HepG2 (cell line): ENCODE measurements around the gene HTD2. TPM values are rescaled to one million over a fixed set of nuclear protein-coding genes. Genes with fewer than 3 reads are reported as not detected.

ENCODE experiments used
- ATAC-seq: fragments of 200-7000 bp; cut with Tn5 transposase; 3 replicates; pipeline ENCODE4 v1.9.1; 2020; ENCODE audit warnings: mild to moderate bottlenecking, moderate library complexity
- BruUV-seq: library from RNA; stranded (reverse); fragments of 400-500 nt; replicated peaks from 2 replicates; lab custom pipeline; 2021; lab: Mats Ljungman, UMichigan
- CTCF ChIA-PET: fragments of 300-600 bp; formaldehyde crosslinking; extraction: SDS; loops from one replicate; lab custom pipeline; 2021; ENCODE audit warnings: low total read pairs, inconsistent platforms, low intra/inter-chr PET ratio; lab: Yijun Ruan, JAX
- POLR2A ChIA-PET: fragments of 350-600 bp; sonication (Branson Sonifier 250); formaldehyde crosslinking; loops from one replicate; lab custom pipeline; 2020; ENCODE audit warnings: antibody characterized with exemption, inconsistent platforms; lab: Yijun Ruan, JAX
- DNase-seq: peaks from one replicate; pipeline ENCODE4 v3.0.0-alpha.2; 2015; ENCODE audit warnings: low spot score
- FAIRE-seq: peaks from 3 replicates; lab custom pipeline; 2011; peaks lifted over from hg19 to GRCh38; lab: Jason Lieb, UNC
- H2AFZ ChIP-seq: one replicate; pipeline ENCODE4 v1.6.1; 2011; ENCODE audit warnings: low read length, inconsistent platforms
- H3K27ac ChIP-seq: fragments of 300-600 bp; 3 replicates; pipeline ENCODE4 v1.8.0; 2011; ENCODE audit warnings: mixed run types, mild to moderate bottlenecking, mixed read lengths, low read length, inconsistent platforms; ENCODE audit not compliant: insufficient read depth; ENCODE audit errors: extremely low read length
- H3K27me3 ChIP-seq, 2 experiments: fragments of 200-600 bp in 1 of 2; 2 replicates in 1 of 2; 3 replicates in 1 of 2; pipeline versions ENCODE4 v1.6.0 to v1.8.0; 2011; ENCODE audit warnings: low read length in 2 of 2, mild to moderate bottlenecking in 2 of 2, moderate library complexity in 2 of 2, inconsistent platforms in 1 of 2; ENCODE audit not compliant: insufficient read depth in 2 of 2, control insufficient read depth in 1 of 2
- H3K36me3 ChIP-seq, 2 experiments: fragments of 200-600 bp in 1 of 2; replicated peaks in 1 of 2; 2 replicates in 1 of 2; 3 replicates in 1 of 2; pipeline versions ENCODE4 v1.5.1 to v1.8.0; 2011; ENCODE audit warnings: low read length in 2 of 2, inconsistent platforms in 1 of 2; ENCODE audit not compliant: insufficient read depth in 2 of 2, control insufficient read depth in 1 of 2
- H3K4me1 ChIP-seq: 2 replicates; pipeline ENCODE4 v1.5.1; 2012; ENCODE audit warnings: low read length, inconsistent platforms; ENCODE audit not compliant: insufficient read depth
- H3K4me2 ChIP-seq: 2 replicates; pipeline ENCODE4 v1.6.0; 2011; ENCODE audit warnings: low read depth, low read length, inconsistent platforms
- H3K4me3 ChIP-seq, 3 experiments: fragments of 200-600 bp in 1 of 3; sonication (generic), shearing (Covaris generic) in 1 of 3; replicated peaks in 1 of 3; 2 replicates each; pipeline ENCODE4 v1.5.1; 2011 to 2016; ENCODE audit warnings: low read length in 3 of 3, inconsistent platforms in 2 of 3, low read depth in 2 of 3, mild to moderate bottlenecking in 2 of 3, control low read depth in 1 of 3, mixed read lengths in 1 of 3; ENCODE audit not compliant: insufficient read depth in 1 of 3
- H3K79me2 ChIP-seq: one replicate; pipeline ENCODE4 v1.6.1; 2011; ENCODE audit warnings: low read length, inconsistent platforms; ENCODE audit not compliant: insufficient read depth
- H3K9ac ChIP-seq: 2 replicates; pipeline ENCODE4 v1.6.0; 2011; ENCODE audit warnings: mild to moderate bottlenecking, low read depth, low read length, inconsistent platforms; ENCODE audit not compliant: insufficient read depth
- H3K9me3 ChIP-seq: 2 replicates; pipeline ENCODE4 v1.5.1; 2012; ENCODE audit warnings: mild to moderate bottlenecking, low read length
- H4K20me1 ChIP-seq: 2 replicates; pipeline ENCODE4 v1.6.0; 2011; ENCODE audit warnings: inconsistent platforms, mild to moderate bottlenecking, low read length, moderate library complexity; ENCODE audit not compliant: insufficient read depth
- CCAR2 ChIP-seq: fragments of 200-400 bp; formaldehyde crosslinking; optimal IDR thresholded peaks from 2 replicates; pipeline ENCODE3; 2018; ENCODE audit warnings: low read depth, mild to moderate bottlenecking, low read length, moderate library complexity
- CEBPB ChIP-seq: IDR thresholded peaks from 2 replicates; pipeline ENCODE4 v1.6.1; 2011; ENCODE audit warnings: low read depth, low read length, improper control_type of control experiment, borderline replicate concordance
- CHD2 ChIP-seq: IDR thresholded peaks from 2 replicates; pipeline ENCODE4 v1.6.1; 2011; ENCODE audit warnings: low read depth, low read length, improper control_type of control experiment
- HNRNPH1 ChIP-seq: fragments of 200-400 bp; formaldehyde crosslinking; optimal IDR thresholded peaks from 2 replicates; pipeline ENCODE3; 2017; ENCODE audit warnings: mild to moderate bottlenecking, low read depth, low read length
- NCOA2 ChIP-seq: sonication (generic); formaldehyde crosslinking; IDR thresholded peaks from 2 replicates; pipeline ENCODE4 v1.8.0; 2022; ENCODE audit warnings: inconsistent platforms
- SALL1 ChIP-seq: sonication (generic); formaldehyde crosslinking; IDR thresholded peaks from 2 replicates; pipeline ENCODE4 v1.8.0; 2022; ENCODE audit warnings: mild to moderate bottlenecking, missing genetic modification reagents
- TBX2 ChIP-seq: sonication (generic); formaldehyde crosslinking; IDR thresholded peaks from 2 replicates; pipeline ENCODE4 v1.5.0; 2020; ENCODE audit warnings: missing genetic modification reagents, mild to moderate bottlenecking, borderline replicate concordance
- ZNF235 ChIP-seq: sonication (generic); formaldehyde crosslinking; IDR thresholded peaks from 2 replicates; pipeline ENCODE4 v1.8.1; 2023; ENCODE audit warnings: mild to moderate bottlenecking, missing genetic modification reagents, borderline replicate concordance
- ZNF24 ChIP-seq: fragments of 450-650 bp; IDR thresholded peaks from 2 replicates; pipeline ENCODE4 v1.6.1; 2017; ENCODE audit warnings: antibody characterized with exemption, mild to moderate bottlenecking
- ZNF720 ChIP-seq: sonication (generic); formaldehyde crosslinking; IDR thresholded peaks from 2 replicates; pipeline ENCODE4 v1.4.0; 2020; ENCODE audit warnings: missing genetic modification reagents
- ZNF775 ChIP-seq: sonication (generic); formaldehyde crosslinking; IDR thresholded peaks from 2 replicates; pipeline ENCODE4 v1.4.0; 2020; ENCODE audit warnings: missing genetic modification reagents, mild to moderate bottlenecking, moderate library complexity, borderline replicate concordance
- ZSCAN20 ChIP-seq: sonication (generic); formaldehyde crosslinking; IDR thresholded peaks from 2 replicates; pipeline ENCODE4 v1.4.0; 2020; ENCODE audit warnings: missing genetic modification reagents, mild to moderate bottlenecking, borderline replicate concordance
- WGBS: methylation state at CpG from one replicate; pipeline ENCODE4 v1.1.6; 2017; ENCODE audit warnings: low lambda C conversion rate; 5-methylcytosine and 5-hydroxymethylcytosine counted together
- in situ Hi-C: cut with HindIII; loops from 2 replicates; pipeline ENCODE4 v1.10.0; 2017; ENCODE audit warnings: low pct_unique_long_range_greater_than_20kb; ENCODE audit not compliant: extremely low pct_ligation_motif_present
- intact Hi-C: fragments of 100-400 bp; cut with micrococcal nuclease; formaldehyde crosslinking; loops from one replicate; pipeline ENCODE4 v1.10.0; 2022; ENCODE audit not compliant: unreplicated experiment
- polyA plus RNA-seq, 8 experiments: library from polyadenylated mRNA; depleted of rRNA in 3 of 8; stranded (reverse) in 7 of 8; unstranded in 1 of 8; fragments of >200 nt; fragmentation: Illumina TruSeq in 4 of 8; extraction: Trizol in 4 of 8; gene quantifications; 2 replicates each; pipeline versions ENCODE4 v1.2.1 to v1.2.3, GENCODE V29; 2011 to 2016; ENCODE audit warnings: low read depth in 4 of 8, missing spikeins in 1 of 8, mixed read lengths in 1 of 8; ENCODE audit not compliant: insufficient read depth in 1 of 8
- total RNA-seq, 5 experiments: library from RNA; depleted of rRNA; stranded (reverse); fragments of >200 nt; fragmentation: Illumina TruSeq; extraction: Trizol; gene quantifications; 2 replicates each; pipeline ENCODE4 v1.2.3, GENCODE V29; 2016; ENCODE audit warnings: low read depth in 1 of 5
- TF ChIP-seq, protein P1 (sequence below): sonication (generic); formaldehyde crosslinking; IDR thresholded peaks from 2 replicates; pipeline ENCODE4 v1.8.0; 2023; ENCODE audit warnings: mild to moderate bottlenecking, missing genetic modification reagents
- TF ChIP-seq, protein P2 (sequence below): sonication (generic); formaldehyde crosslinking; IDR thresholded peaks from 2 replicates; pipeline ENCODE4 v1.5.0; 2020; ENCODE audit warnings: mild to moderate bottlenecking, missing genetic modification reagents
- TF ChIP-seq, protein P3 (sequence below): sonication (generic); formaldehyde crosslinking; conservative IDR thresholded peaks from 2 replicates; pipeline ENCODE4 v1.4.0; 2020; ENCODE audit warnings: missing genetic modification reagents
- TF ChIP-seq, protein P4 (sequence below): IDR thresholded peaks from 2 replicates; pipeline ENCODE4 v1.6.1; 2016; ENCODE audit warnings: low read depth

Gene HTD2
- total and polyA plus RNA-seq, 2 of the 13 experiments (the other 11 are each of a cell fraction or from before 2014, with no cell fraction given): 8.6 to 13.7 TPM

DNA sequence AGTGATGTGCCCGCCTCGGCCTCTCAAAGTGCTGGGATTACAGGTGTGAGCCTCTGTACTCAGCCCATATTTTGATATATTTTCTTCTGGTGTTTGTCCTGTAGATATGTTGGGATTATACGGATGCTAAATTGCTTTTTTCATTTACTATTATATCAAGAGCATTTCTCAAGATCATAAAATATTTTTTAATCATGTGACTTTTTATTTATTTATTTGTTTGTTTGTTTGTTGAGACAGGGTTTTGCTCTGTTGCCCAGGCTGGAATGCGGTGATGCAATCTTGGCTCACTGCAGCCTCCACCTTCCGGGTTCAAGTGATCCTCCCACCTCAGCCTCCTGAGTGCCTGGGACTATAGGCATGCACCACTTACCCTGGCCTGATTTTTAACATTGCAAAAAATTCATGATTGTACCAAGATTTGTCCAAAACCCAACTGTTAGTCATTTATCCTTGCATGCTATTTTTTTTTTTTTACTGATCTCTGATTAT, 23.6 kb downstream of the HTD2 start:
- ATAC-seq (no peak), DNase-seq (no peak), FAIRE-seq (no peak)
- ChIA-PET POLR2A (no interaction called here), CTCF (no interaction called here)
- H3K27me3 ChIP-seq: no peaks in the 10 kb centered on the region; a peak in 1 of 5 replicates
- 0 out of 2 replicates have a peak overlapping the region, but pooled peaks have one; percentile 45 for H3K4me2 ChIP-seq
- in situ Hi-C loops: loop anchor here (10.0 kb wide), 1 partner anchor 205 kb away; the partner anchor contains the start of gene ACOX2
- no peak overlapping the region for H3K4me3 ChIP-seq
- intact Hi-C loops: loop anchor here (10.0 kb wide), 1 partner anchor 205 kb away; the partner anchor contains the start of gene ACOX2
- H2AFZ ChIP-seq: no peak overlapping the region
- BruUV-seq: no TSS peak
- no peaks in the 10 kb centered on the region for H4K20me1 ChIP-seq
- no peaks in the 10 kb centered on the region for H3K36me3 ChIP-seq
- peaks cover 55% of the 10 kb centered on the region for H3K4me1 ChIP-seq
- H3K79me2 ChIP-seq: peaks cover 9% of the 10 kb centered on the region
- H3K9me3 ChIP-seq: no peaks in the 10 kb centered on the region
- H3K9ac ChIP-seq: no peak overlapping the region
- TF ChIP-seq TBX2 (CRISPR knock-in tag): no peak
- no peak for TF ChIP-seq NCOA2 (CRISPR knock-in tag)
- TF ChIP-seq CEBPB: peak; percentile 7; the same call in 1 of the 2 replicates
- TF ChIP-seq CCAR2: no peak
- no peak for TF ChIP-seq ZNF720 (CRISPR knock-in tag)
- TF ChIP-seq, protein P1, sequence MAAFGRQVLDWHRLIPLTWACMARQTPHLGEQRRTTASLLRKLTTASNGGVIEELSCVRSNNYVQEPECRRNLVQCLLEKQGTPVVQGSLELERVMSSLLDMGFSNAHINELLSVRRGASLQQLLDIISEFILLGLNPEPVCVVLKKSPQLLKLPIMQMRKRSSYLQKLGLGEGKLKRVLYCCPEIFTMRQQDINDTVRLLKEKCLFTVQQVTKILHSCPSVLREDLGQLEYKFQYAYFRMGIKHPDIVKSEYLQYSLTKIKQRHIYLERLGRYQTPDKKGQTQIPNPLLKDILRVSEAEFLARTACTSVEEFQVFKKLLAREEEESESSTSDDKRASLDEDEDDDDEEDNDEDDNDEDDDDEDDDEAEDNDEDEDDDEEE (CRISPR knock-in tag): no peak
- TF ChIP-seq ZSCAN20: no peak
- no peak for TF ChIP-seq CHD2
- TF ChIP-seq ZNF24: no peak
- TF ChIP-seq SALL1 (CRISPR knock-in tag): no peak
- TF ChIP-seq, protein P2, sequence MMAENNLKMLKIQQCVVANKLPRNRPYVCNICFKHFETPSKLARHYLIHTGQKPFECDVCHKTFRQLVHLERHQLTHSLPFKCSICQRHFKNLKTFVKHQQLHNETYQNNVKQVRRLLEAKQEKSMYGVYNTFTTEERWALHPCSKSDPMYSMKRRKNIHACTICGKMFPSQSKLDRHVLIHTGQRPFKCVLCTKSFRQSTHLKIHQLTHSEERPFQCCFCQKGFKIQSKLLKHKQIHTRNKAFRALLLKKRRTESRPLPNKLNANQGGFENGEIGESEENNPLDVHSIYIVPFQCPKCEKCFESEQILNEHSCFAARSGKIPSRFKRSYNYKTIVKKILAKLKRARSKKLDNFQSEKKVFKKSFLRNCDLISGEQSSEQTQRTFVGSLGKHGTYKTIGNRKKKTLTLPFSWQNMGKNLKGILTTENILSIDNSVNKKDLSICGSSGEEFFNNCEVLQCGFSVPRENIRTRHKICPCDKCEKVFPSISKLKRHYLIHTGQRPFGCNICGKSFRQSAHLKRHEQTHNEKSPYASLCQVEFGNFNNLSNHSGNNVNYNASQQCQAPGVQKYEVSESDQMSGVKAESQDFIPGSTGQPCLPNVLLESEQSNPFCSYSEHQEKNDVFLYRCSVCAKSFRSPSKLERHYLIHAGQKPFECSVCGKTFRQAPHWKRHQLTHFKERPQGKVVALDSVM (CRISPR knock-in tag): peak; percentile 92
- no peak for TF ChIP-seq ZNF775 (CRISPR knock-in tag)
- TF ChIP-seq, protein P3, sequence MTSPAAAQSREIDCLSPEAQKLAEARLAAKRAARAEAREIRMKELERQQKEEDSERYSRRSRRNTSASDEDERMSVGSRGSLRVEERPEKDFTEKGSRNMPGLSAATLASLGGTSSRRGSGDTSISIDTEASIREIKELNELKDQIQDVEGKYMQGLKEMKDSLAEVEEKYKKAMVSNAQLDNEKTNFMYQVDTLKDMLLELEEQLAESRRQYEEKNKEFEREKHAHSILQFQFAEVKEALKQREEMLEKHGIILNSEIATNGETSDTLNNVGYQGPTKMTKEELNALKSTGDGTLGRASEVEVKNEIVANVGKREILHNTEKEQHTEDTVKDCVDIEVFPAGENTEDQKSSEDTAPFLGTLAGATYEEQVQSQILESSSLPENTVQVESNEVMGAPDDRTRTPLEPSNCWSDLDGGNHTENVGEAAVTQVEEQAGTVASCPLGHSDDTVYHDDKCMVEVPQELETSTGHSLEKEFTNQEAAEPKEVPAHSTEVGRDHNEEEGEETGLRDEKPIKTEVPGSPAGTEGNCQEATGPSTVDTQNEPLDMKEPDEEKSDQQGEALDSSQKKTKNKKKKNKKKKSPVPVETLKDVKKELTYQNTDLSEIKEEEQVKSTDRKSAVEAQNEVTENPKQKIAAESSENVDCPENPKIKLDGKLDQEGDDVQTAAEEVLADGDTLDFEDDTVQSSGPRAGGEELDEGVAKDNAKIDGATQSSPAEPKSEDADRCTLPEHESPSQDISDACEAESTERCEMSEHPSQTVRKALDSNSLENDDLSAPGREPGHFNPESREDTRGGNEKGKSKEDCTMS (CRISPR knock-in tag): no peak
- TF ChIP-seq ZNF235: no peak
- TF ChIP-seq HNRNPH1: no peak
- TF ChIP-seq, protein P4, sequence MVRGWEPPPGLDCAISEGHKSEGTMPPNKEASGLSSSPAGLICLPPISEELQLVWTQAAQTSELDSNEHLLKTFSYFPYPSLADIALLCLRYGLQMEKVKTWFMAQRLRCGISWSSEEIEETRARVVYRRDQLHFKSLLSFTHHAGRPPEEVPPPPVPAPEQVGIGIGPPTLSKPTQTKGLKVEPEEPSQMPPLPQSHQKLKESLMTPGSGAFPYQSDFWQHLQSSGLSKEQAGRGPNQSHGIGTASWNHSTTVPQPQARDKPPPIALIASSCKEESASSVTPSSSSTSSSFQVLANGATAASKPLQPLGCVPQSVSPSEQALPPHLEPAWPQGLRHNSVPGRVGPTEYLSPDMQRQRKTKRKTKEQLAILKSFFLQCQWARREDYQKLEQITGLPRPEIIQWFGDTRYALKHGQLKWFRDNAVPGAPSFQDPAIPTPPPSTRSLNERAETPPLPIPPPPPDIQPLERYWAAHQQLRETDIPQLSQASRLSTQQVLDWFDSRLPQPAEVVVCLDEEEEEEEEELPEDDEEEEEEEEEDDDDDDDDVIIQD (CRISPR knock-in tag): no peak
- 46% methylated on average over 5 of the region's 5 CpGs for WGBS
- H3K27ac ChIP-seq: no peak overlapping the region
